HG02970 (cell line): ENCODE data around the gene TOPAZ1.
"Not testable (repeated sequence)": the region's sequence is repeated elsewhere in the genome, so short reads cannot be mapped to it uniquely, and the experiment has no call there.

Experiments
- ATAC-seq: cut with Tn5 transposase; IDR thresholded peaks from one replicate; pipeline ENCODE4 v1.9.1; 2021; ENCODE audit warnings: mild to moderate bottlenecking, moderate library complexity, moderate number of reproducible peaks; ENCODE audit not compliant: unreplicated experiment, low FRiP score

Gene TOPAZ1

DNA sequence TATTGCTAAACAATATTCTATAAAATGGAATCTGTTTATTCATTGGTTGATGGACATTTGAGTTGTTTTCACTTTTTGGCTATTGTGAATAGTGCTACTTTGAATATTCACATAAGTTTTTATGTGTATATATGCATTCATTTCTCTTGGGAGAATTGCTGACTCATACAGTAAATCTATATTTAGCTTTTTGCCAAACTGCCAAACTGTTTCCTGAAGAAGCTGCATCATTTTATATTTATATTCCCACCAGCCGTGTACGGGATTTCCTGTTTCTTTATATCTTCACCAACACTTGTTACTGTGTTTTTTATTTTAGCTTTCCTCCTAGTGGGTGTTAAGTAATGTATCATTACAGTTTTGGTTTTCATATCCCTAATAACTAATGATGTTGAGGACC is 84.3 kb downstream of the TOPAZ1 start:
- ATAC-seq, result no peak

- no peak for ATAC-seq
These were observed 84.8 kb downstream of the TOPAZ1 start for GRCh38 chr3:44326515-44326914.

- ATAC-seq, result no peak
These were observed 88.3 kb downstream of the TOPAZ1 start for GRCh38 chr3:44329946-44330345.

- ATAC-seq, result no peak
These were observed 88.8 kb downstream of the TOPAZ1 start for GRCh38 chr3:44330444-44330843.

- no peak for ATAC-seq
These were observed 92.6 kb downstream of the TOPAZ1 start for GRCh38 chr3:44334326-44334725.

GRCh38 chr3:44337248-44337785 is 95.6 kb downstream of the TOPAZ1 start:
- no peak for ATAC-seq

- ATAC-seq, result peak; percentile 88
These were observed 96.5 kb downstream of the TOPAZ1 start, which contains the start of gene TCAIM for GRCh38 chr3:44338010-44338827. TSS of gene TCAIM (plus strand) at chr3:44338766. CDS start at chr3:44354783, 16,017 bp downstream.

DNA sequence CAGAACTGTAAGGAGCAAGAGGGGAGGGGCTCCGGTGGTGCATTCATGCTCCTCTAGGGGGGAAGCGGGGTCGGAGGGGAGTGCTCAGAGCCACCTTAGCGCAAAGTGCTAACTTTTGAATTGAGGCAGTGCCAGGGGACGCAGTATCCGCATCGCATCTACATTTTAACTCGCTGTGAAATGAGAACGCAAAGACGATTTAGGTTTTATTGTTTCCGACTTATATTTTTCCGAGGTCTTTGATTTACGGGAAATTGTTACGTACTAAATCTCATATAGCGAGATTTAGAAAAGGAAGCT is 97.1 kb downstream of the TOPAZ1 start:
- no peak for ATAC-seq

- ATAC-seq, result no peak
These were observed 97.7 kb downstream of the TOPAZ1 start for GRCh38 chr3:44339181-44340057.

GRCh38 chr3:44340058-44340395 is 98.3 kb downstream of the TOPAZ1 start:
- no peak for ATAC-seq

GRCh38 chr3:44342176-44342790 is 100.6 kb downstream of the TOPAZ1 start:
- ATAC-seq, result no peak

- no peak for ATAC-seq
These were observed 101.7 kb downstream of the TOPAZ1 start for GRCh38 chr3:44343421-44343820.

DNA sequence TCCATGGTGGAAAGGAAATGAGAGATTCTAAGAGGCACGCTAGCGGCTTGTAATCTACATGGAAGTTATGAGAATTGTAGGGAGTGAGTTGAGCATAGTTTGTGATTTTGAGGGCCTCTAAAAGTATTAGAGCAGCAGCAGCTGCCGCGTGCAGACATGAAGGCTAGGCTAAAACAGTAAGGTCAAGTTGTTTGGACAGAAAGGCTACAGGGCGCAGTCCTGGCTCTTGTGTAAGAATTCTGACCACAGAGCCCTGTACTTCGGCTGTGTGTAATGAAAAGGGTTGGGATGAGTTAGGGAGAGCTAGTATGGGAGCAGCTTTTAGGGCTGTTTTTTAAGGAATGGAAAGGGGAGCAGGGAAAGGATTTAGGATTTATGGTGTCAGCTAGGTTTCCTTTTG is 104.9 kb downstream of the TOPAZ1 start:
- not testable (repeated sequence) for ATAC-seq

DNA sequence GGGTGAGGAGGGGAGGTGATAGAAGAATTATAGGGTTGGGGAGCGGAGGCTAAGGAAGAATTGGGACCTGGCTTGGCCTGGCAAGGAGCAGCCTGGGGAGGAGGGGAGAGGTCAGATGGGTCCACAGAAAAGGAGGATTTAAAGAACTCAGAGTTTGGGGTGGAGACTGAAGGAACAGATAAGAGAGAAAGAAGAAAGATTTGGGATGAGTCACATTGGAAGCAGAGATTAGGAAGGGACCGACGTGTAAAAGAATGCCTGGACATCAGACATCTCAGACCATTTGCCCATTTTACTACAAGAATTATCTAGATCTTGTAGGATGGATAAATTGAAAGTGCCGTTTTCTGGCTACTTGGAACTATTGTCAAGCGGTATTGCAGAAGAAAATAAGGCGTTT is 107.3 kb downstream of the TOPAZ1 start:
- no peak for ATAC-seq

DNA sequence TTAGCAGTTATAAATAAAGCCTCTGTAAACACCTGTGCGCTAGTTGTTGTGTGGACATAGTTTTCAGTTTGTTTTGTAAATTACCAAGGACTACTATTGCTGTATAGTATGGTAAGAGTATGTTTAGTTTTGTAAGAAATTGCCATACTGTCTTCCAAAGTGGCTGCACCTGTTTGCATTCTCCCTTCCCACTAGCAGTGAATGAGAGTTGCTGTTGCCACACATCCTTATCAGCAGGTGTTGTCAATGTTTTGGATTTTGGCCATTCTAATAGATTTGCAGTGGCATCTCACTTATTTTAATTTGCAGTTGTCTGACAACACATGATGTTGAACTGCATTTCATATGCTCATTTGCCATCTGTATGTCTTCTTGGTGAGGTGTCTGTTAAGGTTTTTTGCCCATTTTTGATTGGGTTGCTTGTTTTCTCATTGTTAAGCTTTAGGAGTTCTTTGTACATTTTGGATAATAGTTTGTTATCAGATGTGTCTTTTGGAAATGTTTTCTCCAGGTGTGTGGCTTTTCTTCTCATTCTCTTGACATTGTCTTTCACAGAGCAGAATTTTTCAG is 111.8 kb downstream of the TOPAZ1 start:
- no peak for ATAC-seq

DNA sequence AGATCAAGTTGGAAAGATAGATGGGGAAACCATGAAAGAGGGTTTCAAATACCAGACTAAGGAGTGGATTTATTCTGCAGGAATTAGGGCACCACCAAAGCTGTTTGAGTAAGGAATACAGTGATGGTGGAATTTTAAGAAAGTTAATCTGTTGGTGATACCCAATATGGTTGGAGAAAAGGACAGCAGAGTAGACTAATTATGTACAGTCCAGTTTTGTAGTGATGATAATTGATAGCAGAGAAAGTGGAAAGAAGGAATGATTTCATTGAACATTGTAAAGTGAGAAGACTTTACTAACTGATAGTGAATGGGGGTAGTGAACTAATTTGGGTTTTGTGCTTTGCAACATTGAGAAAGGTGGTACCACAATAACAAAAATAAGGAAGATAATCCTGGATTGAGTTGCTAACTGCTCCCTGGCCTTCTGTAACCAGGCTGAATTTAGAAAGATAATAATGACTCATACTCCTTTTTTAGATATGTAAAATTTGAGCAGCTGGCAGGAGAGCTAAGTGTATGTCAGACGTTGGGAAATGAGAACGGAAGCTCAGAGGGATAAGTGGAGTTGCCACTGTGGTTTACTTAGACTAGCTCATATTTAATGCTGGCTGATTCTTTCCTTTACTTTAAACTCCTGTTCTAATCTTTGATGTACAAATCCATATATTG is 113.8 kb downstream of the TOPAZ1 start:
- ATAC-seq, result no peak

GRCh38 chr3:44359146-44359751 is 117.6 kb downstream of the TOPAZ1 start:
- ATAC-seq, result no peak

DNA sequence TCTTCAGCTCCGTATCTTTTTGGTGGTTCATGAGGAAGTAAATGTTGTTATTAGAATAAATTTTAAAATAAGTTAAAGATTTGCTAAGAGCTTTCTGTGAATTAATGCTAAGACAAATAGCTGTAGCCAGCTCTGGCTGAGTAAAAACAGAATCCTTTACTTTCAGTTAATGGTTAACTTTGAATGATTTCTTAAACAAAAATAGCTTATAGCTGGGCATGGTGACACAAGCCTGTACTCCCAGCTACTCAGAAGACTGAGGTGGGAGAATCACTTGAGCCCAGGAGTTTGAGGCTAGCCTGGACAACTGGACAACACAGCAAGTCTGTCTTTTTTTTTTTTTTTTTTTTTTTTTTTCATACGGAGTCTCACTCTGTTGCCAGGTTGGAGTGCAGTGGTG is 121.9 kb downstream of the TOPAZ1 start:
- no peak for ATAC-seq

DNA sequence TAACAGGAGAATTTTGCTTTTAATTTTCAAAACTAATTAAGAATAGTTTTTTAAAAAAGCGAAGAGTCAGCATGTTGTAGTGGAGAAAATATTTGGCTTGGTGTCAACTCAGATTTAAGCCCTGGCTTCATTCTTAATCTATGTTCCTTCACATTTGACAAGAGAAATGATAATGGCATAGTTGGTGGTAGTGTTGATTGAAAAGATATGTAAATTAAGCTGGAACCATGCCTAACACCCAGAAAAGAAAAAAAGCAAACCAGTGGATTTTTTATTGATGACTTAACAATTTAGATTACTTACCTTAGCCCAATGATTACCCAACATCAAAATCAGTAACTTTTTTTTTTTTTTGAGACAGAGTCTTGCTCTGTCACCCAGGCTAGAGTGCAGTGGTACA is 124.3 kb downstream of the TOPAZ1 start:
- no peak for ATAC-seq

DNA sequence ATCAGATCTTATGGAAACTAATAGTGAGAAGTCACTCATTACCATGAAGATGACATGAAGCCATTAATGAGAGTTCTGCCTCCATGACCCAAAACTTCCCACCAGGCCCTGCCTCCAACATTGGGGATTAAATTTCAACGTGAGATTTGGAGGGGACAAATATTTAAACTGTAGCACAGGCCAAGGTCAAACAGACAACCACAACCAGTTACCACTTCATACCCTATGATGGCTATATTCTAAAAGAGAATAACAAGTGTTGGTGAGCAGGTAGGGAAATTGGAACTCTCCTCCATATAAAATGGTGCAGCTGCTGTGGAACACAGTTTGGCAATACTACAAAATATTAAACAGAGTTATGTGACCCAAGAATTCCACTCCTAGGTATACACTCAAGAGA is 133.8 kb downstream of the TOPAZ1 start:
- no peak for ATAC-seq
